Lower lobe of right lung (tissue), 2 donors: ENCODE measurements around the gene DEAF1. TPM values are rescaled to one million over a fixed set of nuclear protein-coding genes. Genes with fewer than 3 reads are reported as not detected.

Source experiments
- ATAC-seq, 2 donors: fragments of 200-7000 bp; cut with Tn5 transposase; one replicate each; pipeline ENCODE4 v1.9.1; 2020 to 2022; ENCODE audit warnings: mild to moderate bottlenecking in 2 of 2, moderate library complexity in 2 of 2
- DNase-seq: peaks from one replicate; pipeline ENCODE4 v3.0.0-alpha.2; 2020
- H3K27ac ChIP-seq: fragments of 200-600 bp; one replicate; pipeline ENCODE4 v1.8.0; 2022
- H3K27me3 ChIP-seq: fragments of 200-600 bp; one replicate; pipeline ENCODE4 v1.8.0; 2022; ENCODE audit warnings: low read depth
- H3K36me3 ChIP-seq: fragments of 200-600 bp; one replicate; pipeline ENCODE4 v1.8.0; 2022; ENCODE audit warnings: mild to moderate bottlenecking
- H3K4me1 ChIP-seq: fragments of 200-600 bp; one replicate; pipeline ENCODE4 v1.8.0; 2022
- H3K4me3 ChIP-seq: fragments of 200-600 bp; one replicate; pipeline ENCODE4 v1.8.0; 2022; ENCODE audit warnings: mild to moderate bottlenecking
- H3K9me3 ChIP-seq: fragments of 200-600 bp; one replicate; pipeline ENCODE4 v1.8.0; 2022
- intact Hi-C: fragments of 100-400 bp; cut with DNase I; formaldehyde crosslinking; loops from one replicate; pipeline ENCODE4 v1.11.0; 2022
- total RNA-seq: library from RNA; stranded (reverse); fragmentation: NEBNext Ultra II Directional; extraction: Animal tissue kit (Norgen Biotek cat#: 25700); gene quantifications from one replicate; pipeline ENCODE4 v1.2.1, GENCODE V29; 2021
- TF ChIP-seq, protein P1 (sequence below): fragments of 200-600 bp; IDR thresholded peaks from one replicate; pipeline ENCODE4 v1.8.0; 2022; ENCODE audit warnings: antibody characterized with exemption, mild to moderate bottlenecking
- donor health status: DM: no; HTN: yes; CAD: no; lungs with severe emphysema.

The DEAF1 gene
- total RNA-seq, 1 donor from 2014 or later, result 32.0 TPM

DNA sequence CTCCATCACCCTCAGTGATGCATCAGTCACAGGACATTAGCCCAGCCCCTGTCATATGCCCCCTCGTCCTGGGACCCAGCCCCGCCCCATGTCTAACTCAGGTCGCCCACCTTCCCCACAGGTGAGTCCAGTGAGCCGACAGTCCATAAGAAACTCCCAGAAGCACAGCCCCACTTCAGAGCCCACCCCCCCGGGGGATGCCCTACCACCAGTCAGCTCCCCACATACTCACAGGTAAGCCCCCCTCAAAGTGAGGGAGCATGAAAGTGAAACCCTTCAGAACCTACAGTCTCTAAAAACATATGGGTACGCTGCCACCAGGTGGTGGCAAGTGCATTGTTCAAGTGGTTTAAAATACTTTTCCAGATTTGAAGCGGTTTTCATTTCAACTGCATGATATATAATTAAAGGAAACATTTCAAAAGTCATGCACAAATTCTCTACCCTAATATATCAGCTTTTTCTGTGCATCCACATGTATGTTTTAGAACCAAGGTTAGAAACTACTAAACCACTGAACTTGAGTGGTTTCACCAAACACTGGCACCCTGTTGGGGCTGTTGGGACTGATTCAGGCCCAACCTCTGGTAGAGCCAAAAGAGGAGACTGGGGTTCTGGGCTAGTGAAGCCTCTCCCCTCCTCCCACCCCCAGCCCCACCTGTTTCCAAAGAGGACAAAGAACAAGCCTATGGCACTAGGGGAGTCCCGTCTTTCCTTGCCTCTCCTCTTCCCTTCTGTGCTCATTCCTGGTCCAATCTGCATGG lies 28.3 kb upstream of the DEAF1 start:
- Histone ChIP-seq H3K9me3 (no peaks in the 10 kb centered on the region), H3K4me3 (no peak overlapping the region), H3K27ac (no peak overlapping the region), H3K4me1 (peaks cover 43% of the 10 kb centered on the region), H3K36me3 (peaks cover 30% of the 10 kb centered on the region), H3K27me3 (peaks cover 65% of the 10 kb centered on the region)
- ATAC-seq (no peak), DNase-seq (peak; percentile 52)
- TF ChIP-seq, protein P1, sequence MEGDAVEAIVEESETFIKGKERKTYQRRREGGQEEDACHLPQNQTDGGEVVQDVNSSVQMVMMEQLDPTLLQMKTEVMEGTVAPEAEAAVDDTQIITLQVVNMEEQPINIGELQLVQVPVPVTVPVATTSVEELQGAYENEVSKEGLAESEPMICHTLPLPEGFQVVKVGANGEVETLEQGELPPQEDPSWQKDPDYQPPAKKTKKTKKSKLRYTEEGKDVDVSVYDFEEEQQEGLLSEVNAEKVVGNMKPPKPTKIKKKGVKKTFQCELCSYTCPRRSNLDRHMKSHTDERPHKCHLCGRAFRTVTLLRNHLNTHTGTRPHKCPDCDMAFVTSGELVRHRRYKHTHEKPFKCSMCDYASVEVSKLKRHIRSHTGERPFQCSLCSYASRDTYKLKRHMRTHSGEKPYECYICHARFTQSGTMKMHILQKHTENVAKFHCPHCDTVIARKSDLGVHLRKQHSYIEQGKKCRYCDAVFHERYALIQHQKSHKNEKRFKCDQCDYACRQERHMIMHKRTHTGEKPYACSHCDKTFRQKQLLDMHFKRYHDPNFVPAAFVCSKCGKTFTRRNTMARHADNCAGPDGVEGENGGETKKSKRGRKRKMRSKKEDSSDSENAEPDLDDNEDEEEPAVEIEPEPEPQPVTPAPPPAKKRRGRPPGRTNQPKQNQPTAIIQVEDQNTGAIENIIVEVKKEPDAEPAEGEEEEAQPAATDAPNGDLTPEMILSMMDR, result peak; percentile 62
- intact Hi-C loops, result loop anchor here (10.0 kb wide), 1 partner anchor 59 kb away; no protein-coding TSS in a partner anchor

DNA sequence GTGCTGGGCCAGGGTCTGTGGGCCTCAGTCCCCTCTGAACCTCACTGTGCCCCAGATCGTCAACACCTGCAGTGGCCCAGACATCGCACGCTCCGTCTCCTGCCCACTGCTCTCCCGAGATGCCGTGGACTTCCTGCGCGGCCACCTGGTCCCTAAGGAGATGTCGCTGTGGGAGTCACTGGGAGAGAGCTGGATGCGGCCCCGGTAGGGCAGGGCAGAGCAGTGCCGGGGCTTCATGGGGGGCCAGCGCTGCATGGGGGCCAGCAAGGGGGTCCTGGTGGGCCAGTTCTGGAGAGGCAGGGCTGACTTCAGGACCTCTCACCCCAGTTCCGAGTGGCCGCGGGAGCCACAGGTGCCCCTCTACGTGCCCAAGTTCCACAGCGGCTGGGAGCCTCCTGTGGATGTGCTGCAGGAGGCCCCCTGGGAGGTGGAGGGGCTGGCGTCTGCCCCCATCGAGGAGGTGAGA lies 27.4 kb upstream of the DEAF1 start:
- no peak for DNase-seq
- no peaks in the 10 kb centered on the region for H3K9me3 ChIP-seq
- ATAC-seq, result no peak
- H3K4me1 ChIP-seq, result peaks cover 34% of the 10 kb centered on the region
- no peak overlapping the region for H3K4me3 ChIP-seq
- intact Hi-C loops, result loop anchor here (10.0 kb wide), 1 partner anchor 58 kb away; no protein-coding TSS in a partner anchor
- peaks cover 30% of the 10 kb centered on the region for H3K36me3 ChIP-seq
- TF ChIP-seq, protein P1, result no peak
- no peak overlapping the region for H3K27ac ChIP-seq
- H3K27me3 ChIP-seq, result peaks cover 65% of the 10 kb centered on the region

DNA sequence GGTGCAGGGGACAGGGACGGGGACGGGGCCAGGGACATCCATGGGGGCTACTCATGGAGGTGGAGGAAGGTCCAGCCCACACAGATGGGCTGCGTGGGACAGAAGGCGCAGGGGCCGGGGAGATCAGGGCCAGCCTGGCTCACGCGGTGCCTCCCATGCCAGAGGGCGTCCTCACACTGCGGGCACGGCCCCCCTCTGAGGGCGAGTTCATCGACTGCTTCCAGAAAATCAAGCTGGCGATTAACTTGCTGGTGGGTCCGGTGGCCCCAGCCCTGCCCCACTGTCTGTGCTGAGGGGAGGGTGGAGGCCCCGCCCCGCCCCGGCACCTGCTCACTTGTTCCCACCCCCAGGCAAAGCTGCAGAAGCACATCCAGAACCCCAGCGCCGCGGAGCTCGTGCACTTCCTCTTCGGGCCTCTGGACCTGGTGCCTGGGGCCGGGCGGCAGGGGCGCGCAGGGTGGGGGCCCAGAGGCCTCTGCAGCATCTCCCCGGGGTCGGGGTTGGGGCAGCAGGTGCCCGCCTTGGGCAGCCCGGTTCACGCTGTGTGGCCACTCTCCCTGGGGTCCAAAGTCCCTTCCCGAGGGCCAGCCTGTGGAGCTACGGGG lies 26.8 kb upstream of the DEAF1 start:
- H3K27ac ChIP-seq, result no peak overlapping the region
- DNase-seq, result peak; percentile 79
- peaks cover 65% of the 10 kb centered on the region for H3K27me3 ChIP-seq
- H3K9me3 ChIP-seq, result no peaks in the 10 kb centered on the region
- no peak overlapping the region for H3K4me3 ChIP-seq
- intact Hi-C loops, result loop anchor here (10.0 kb wide), 1 partner anchor 57 kb away; no protein-coding TSS in a partner anchor
- H3K4me1 ChIP-seq, result peaks cover 30% of the 10 kb centered on the region
- TF ChIP-seq, protein P1, result no peak
- peak; percentile 14 to 31 for ATAC-seq
- H3K36me3 ChIP-seq, result peaks cover 30% of the 10 kb centered on the region

DNA sequence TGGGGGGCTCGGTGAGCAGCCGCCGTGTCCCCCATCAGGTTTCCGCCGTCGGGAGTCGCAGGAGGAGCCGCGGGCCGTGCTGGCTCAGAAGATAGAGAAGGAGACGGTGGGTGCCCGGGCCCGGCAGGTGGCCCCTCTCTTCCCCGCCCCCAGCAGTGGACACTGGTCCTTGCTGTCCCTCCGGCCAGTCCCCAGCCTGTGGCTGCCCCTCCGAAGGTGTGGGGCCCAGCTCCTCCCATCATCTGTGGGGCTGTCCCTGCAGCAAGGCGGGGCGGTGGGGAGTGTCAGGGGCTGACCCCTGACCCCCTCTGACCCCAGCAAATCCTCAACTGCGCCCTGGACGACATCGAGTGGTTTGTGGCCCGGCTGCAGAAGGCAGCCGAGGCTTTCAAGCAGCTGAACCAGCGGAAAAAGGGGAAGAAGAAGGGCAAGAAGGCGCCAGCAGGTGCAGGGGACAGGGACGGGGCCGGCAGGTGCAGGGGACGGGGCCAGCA lies 26.3 kb upstream of the DEAF1 start:
- Histone ChIP-seq H3K27ac (no peak overlapping the region), H3K4me3 (no peak overlapping the region), H3K9me3 (no peaks in the 10 kb centered on the region), H3K36me3 (peaks cover 30% of the 10 kb centered on the region), H3K4me1 (peaks cover 24% of the 10 kb centered on the region), H3K27me3 (peaks cover 60% of the 10 kb centered on the region)
- intact Hi-C loops, result loop anchor here (10.0 kb wide), 1 partner anchor 56 kb away; no protein-coding TSS in a partner anchor
- no peak for DNase-seq
- peak in 1 of 2 donors; percentile 3 for ATAC-seq
- TF ChIP-seq, protein P1, result no peak

DNA sequence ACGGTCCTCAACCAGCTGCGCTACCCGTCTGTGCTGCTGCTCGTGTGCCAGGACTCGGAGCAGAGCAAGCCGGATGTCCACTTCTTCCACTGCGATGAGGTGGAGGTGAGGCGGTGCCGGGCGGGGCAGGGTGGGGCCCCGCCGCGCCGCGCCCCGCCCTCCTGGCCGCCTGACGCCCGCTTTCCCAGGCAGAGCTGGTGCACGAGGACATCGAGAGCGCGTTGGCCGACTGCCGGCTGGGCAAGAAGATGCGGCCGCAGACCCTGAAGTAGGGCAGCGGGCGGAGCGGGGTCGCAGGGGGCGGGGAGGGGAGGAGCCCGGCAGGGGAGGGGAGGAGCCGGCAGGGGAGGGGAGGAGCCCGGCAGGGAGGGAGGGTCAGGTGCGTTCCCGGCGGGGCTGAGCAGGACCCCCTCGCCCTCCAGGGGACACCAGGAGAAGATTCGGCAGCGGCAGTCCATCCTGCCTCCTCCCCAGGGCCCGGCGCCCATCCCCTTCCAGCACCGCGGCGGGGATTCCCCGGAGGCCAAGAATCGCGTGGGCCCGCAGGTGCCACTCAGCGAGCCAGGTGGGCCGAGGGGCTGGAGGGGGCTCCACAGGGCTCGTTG lies 25.7 kb upstream of the DEAF1 start:
- intact Hi-C loops, result loop anchor here (10.0 kb wide), 1 partner anchor 56 kb away; no protein-coding TSS in a partner anchor
- Histone ChIP-seq H3K4me3 (no peak overlapping the region), H3K9me3 (no peaks in the 10 kb centered on the region), H3K4me1 (peaks cover 20% of the 10 kb centered on the region), H3K36me3 (peaks cover 30% of the 10 kb centered on the region), H3K27ac (no peak overlapping the region), H3K27me3 (peaks cover 54% of the 10 kb centered on the region)
- DNase-seq, result no peak
- TF ChIP-seq, protein P1, result no peak
- peak in 1 of 2 donors; percentile 70 for ATAC-seq
